DMS79 (cell line): ENCODE data around the gene RHPN2.
"Not testable (repeated sequence)": the region's sequence is repeated elsewhere in the genome, so short reads cannot be mapped to it uniquely, and the experiment has no call there.

Experiments
- DNase-seq: peaks from one replicate; lab custom pipeline; 2025; lab: John Stamatoyannopoulos, UW

RHPN2 gene

DNA sequence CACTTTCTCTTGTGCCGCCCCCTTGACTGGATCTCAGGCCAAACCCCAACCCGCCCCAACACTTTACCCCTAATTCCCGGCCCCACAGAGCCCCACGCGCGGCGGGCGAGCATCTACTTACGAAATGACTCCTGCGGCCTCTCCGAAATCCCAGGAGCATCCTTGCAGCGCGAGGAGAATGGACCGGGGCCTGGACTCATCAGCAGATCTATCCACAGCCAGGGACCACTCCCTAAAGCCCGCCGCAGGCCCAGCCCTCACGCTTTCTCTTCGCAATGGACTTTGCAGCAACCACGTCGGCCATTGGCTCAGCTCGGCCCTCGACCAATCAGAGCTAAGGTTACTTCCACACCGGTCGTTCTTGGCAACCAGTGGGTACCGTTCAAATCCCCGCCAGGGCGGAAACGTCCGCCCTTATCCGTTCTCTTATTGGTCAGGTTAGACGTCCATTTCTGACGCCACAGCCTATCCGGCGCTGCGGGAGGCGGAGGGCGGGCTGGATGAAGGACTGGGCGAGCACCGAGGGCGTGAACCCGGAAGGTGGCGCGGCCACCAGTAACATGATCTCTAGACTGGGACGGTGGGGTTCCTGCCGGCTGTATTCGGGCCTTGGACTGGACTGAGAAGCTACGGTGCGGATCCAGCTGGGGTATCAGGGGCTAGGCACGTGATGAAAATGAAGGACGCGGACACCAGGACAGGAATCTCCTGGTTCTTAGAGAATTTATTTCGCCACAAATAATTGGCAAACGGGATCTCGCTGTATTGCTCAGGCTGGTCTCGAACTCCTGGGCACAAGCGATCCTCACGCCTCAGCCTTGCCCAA lies 92.8 kb downstream of the RHPN2 start, which contains the start of the genes CEP89 and FAAP24:
Gene CEP89 (minus strand): TSS at position 244 of the 826 bp plus-strand sequence. CDS start 84 bp downstream, at position 160.
Gene FAAP24 (plus strand): TSS at position 528 of the 826 bp plus-strand sequence. CDS start 955 bp downstream, outside the sequence.
- DNase-seq: peak; percentile 98

GRCh38 chr19:32971012-32971595 lies 93.6 kb downstream of the RHPN2 start:
- no peak for DNase-seq

- no peak for DNase-seq
These were observed 95.1 kb downstream of the RHPN2 start for GRCh38 chr19:32969549-32969948.

GRCh38 chr19:32966750-32967149 lies 97.9 kb downstream of the RHPN2 start:
- no peak for DNase-seq

DNA sequence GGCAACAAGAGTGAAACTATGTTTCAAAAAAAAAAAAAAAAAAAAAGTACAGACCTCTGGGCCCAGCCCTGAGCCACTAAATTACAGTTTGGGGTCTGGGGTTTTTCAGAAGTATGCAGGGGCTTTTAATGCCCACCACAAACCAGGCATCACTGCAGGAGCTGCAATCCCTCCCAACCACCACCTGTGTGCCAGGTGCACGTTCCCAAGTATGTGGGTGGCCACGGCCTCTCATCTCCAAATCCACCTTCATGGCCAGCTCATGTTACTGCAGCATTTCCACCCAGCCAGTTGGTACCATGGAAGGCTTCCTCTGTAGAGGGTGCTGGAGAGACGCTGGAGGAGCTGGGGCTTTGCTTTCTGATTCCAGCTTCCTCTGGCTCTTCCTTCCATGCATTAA lies 119.4 kb downstream of the RHPN2 start:
- no peak for DNase-seq

DNA sequence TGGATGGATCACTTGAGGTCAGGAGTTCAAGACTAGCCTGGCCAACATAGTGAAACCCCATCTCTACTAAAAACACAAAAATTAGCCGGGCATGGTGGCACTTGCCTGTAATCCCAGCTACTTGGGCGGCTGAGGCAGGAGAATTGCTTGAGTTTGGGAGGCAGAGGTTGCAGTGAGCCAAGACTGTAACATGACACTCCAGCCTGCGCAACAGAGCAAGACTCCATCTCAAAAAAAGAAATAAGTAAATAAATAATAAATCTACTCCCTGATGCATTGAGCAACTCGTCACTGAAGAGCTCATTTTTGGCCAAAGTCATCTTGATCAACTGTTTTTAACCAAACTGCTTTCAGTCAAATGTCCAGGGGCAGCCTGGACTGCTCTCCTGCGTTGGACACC lies 123.4 kb downstream of the RHPN2 start:
- not testable (repeated sequence) for DNase-seq

DNA sequence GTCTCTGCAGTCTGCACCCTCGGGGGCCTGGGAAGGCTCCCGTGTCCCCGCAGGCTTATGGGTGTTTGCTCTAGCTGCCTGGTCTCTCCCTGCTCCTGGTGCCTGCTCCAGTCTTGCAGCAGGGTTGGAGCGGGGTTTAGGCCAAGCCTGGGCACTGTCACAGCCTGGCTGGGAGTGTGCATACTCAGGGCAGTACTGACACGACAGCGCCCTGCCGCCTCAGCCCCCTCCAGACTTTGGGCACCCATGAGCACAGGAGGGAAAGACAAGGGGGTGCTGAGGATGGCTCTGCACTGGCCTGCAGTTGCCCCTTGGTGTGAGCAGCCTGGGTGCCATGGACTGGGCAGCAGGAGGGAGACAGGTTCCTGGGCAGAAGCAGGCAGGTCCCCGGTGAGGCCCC lies 128.6 kb downstream of the RHPN2 start:
- DNase-seq: no peak

GRCh38 chr19:32935629-32936028 lies 129.1 kb downstream of the RHPN2 start:
- DNase-seq: no peak

DNA sequence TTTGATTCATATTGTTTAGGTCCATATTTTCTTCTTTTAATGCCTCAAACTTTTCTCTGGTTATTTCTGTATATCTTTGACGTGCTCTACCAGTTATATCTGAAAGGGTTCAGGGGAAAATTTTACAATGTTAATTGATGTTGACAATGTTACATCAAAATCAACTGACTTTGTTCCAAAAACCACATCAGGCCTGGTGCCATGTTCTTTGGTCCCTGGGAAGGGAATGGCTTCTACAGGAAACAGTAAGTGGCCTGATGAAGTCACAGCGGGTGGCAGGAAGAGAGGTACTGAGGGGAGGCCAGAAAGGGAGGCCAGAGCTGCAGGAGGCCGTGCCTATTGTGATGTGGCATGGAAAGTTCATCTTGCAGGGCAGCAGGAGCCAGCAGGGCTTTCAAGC lies 131.1 kb downstream of the RHPN2 start:
- DNase-seq: no peak

- DNase-seq: no peak
These were observed 134.1 kb downstream of the RHPN2 start for GRCh38 chr19:32930567-32930966.

- no peak for DNase-seq
These were observed 135.9 kb downstream of the RHPN2 start for GRCh38 chr19:32928806-32929205.
